ENCODE results near the gene TICRR.
A peak's percentile ranks its signal among the peaks of the same experiment; 100 is the strongest.

The TICRR gene

GRCh38 chr15:89575146-89575655 lies at the start of gene TICRR:
Gene TICRR (plus strand): TSS chr15:89575469. CDS start chr15:89575587, 118 bp downstream.
- no peak for TF ChIP-seq CTCF (conservative IDR thresholded peaks at IDR 0.05; ENCODE audit: low read length)
- H3K4me3 ChIP-seq (ENCODE audit: low read length), result peak within 1 kb of the TSS; percentile 75
- DNase-seq (ENCODE audit: low read depth), result peak; percentile 100

- H3K4me3 ChIP-seq (ENCODE audit: low read length), result no peak overlapping the region
- no peak for DNase-seq (ENCODE audit: low read depth)
- TF ChIP-seq CTCF (conservative IDR thresholded peaks at IDR 0.05; ENCODE audit: low read length), result no peak
These were observed 49.1 kb upstream of the TICRR start for GRCh38 chr15:89526181-89526580.

- H3K4me3 ChIP-seq (ENCODE audit: low read length), result no peak overlapping the region
- no peak for TF ChIP-seq CTCF (conservative IDR thresholded peaks at IDR 0.05; ENCODE audit: low read length)
- no peak for DNase-seq (ENCODE audit: low read depth)
These were observed 48.4 kb upstream of the TICRR start for GRCh38 chr15:89526601-89527441.

GRCh38 chr15:89528757-89529352 lies 46.4 kb upstream of the TICRR start:
- no peak for DNase-seq (ENCODE audit: low read depth)
- TF ChIP-seq CTCF (conservative IDR thresholded peaks at IDR 0.05; ENCODE audit: low read length), result no peak
- no peak overlapping the region for H3K4me3 ChIP-seq (ENCODE audit: low read length)

GRCh38 chr15:89530976-89531375 lies 44.3 kb upstream of the TICRR start:
- DNase-seq (ENCODE audit: low read depth), result no peak
- no peak overlapping the region for H3K4me3 ChIP-seq (ENCODE audit: low read length)
- no peak for TF ChIP-seq CTCF (conservative IDR thresholded peaks at IDR 0.05; ENCODE audit: low read length)

- DNase-seq (ENCODE audit: low read depth), result no peak
- TF ChIP-seq CTCF (conservative IDR thresholded peaks at IDR 0.05; ENCODE audit: low read length), result no peak
- no peak overlapping the region for H3K4me3 ChIP-seq (ENCODE audit: low read length)
These were observed 43.3 kb upstream of the TICRR start for GRCh38 chr15:89531796-89532537.

Data from AG10803 (cell line).